ENCODE data around the gene TAPT1. TPM values are rescaled to one million over a fixed set of nuclear protein-coding genes. Genes with fewer than 3 reads are reported as not detected.

Gene TAPT1
- total RNA-seq, 1 experiment from 2014 or later, result 11.1 TPM

DNA sequence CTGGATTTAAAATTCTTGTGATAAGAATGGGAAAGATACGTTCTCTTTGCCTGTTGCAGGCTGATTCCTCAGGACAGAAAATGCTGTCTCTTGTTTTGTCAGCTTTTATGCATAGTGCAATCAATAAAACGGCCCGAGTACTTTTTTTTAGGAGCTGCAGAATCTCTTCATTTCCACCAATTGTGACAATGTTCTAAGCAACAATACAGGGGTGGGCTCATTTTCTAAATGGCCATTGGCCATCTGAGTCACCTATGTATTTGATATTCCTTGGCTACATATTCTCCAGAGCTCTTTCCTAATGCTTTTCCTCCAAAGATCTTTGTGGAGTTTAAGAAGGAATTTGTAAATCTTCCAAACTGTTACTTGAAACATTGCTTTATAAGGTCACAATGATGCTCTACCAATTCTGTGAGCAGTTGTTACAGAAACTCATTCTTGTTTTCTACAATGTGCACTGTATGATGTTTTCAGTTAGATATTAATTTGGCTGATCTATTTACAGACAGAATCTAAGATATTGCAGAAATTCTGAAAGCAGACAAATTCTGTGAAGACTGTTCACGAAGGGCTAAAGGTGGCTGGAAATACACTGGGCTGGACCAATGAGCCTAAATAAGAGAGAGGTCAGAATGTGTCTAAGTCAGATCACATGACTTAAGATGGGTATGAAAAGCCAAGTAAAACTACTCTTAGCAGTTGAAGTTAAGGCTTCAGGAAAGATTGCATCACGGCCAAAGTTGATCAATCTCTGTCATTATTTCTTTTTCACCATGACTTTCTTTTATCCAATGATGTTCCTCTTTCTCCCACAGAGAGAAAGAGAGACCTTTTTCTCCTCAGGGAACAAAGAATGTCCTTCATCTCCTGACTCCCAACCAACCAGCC, 33.4 kb downstream of the TAPT1 start:
- no peaks in the 10 kb centered on the region for H3K79me2 ChIP-seq (ENCODE audit: insufficient read depth, low read length)
- Mint-ChIP-seq H3K4me3 (no peak overlapping the region), H3K9me3 (no peaks in the 10 kb centered on the region), H3K27me3 (ENCODE audit: low read depth) (no peaks in the 10 kb centered on the region), H3K27ac (peak overlapping the region in 2 of 3 experiments; percentile 33 to 77; a peak in 2 of 7 replicates), H3K4me1 (peaks cover 12 to 14% of the 10 kb centered on the region in 2 experiments), H3K36me3 (ENCODE audit: insufficient read depth in 1 of 3, low read depth in 3 of 3) (peaks cover 6 to 14% (median 7%) of the 10 kb centered on the region in 3 experiments; a peak in 5 of 7 replicates)
- H3T11ph ChIP-seq (ENCODE audit: low read length), result no peak overlapping the region
- no peak overlapping the region for H2BK15ac ChIP-seq (ENCODE audit: low read depth, low read length)
- H3K79me1 ChIP-seq (ENCODE audit: insufficient read depth, low read depth, low read length, poor library complexity, severe bottlenecking), result no peaks in the 10 kb centered on the region
- H3K23me2 ChIP-seq (ENCODE audit: insufficient read length, low read depth, low read length, poor library complexity, severe bottlenecking), result no peaks in the 10 kb centered on the region
- H3K4me1 ChIP-seq (ENCODE audit: insufficient read depth, low read length), result no peaks in the 10 kb centered on the region
- H2BK5ac ChIP-seq (ENCODE audit: insufficient read length, low read length), result no peak overlapping the region
- H3K4ac ChIP-seq (ENCODE audit: low read depth, low read length), result no peak overlapping the region
- no peak overlapping the region for H4K8ac ChIP-seq (replicated peaks; ENCODE audit: insufficient read length, low read depth, low read length)
- H2AK5ac ChIP-seq (ENCODE audit: insufficient read length, low read length), result no peak overlapping the region
- no peak overlapping the region for H2BK12ac ChIP-seq (ENCODE audit: insufficient read length, low read depth, low read length)
- WGBS (ENCODE audit: extremely low coverage, insufficient read length, low lambda C conversion rate), result no CpG with 5 or more reads among the region's 5 CpGs
- no peaks in the 10 kb centered on the region; the same call in 1 of the 2 replicates for H3K27me3 ChIP-seq (ENCODE audit: insufficient read depth, low read length)
- H3K9ac ChIP-seq (ENCODE audit: extremely low read depth, insufficient read length, low read length), result no peak overlapping the region
- no peak overlapping the region for H2AFZ ChIP-seq (ENCODE audit: low read length)
- H3K14ac ChIP-seq (ENCODE audit: insufficient read depth, low read length), result no peak overlapping the region
- H3K27ac ChIP-seq (ENCODE audit: insufficient read length, low read depth, low read length), result no peak overlapping the region
- no peak overlapping the region for H2BK20ac ChIP-seq (ENCODE audit: low read depth, low read length, poor library complexity, severe bottlenecking)
- no peak overlapping the region for H4K91ac ChIP-seq (ENCODE audit: insufficient read length, low read depth, low read length)
- H3K23ac ChIP-seq (ENCODE audit: insufficient read length, low read depth, low read length), result no peak overlapping the region
- no peak overlapping the region for H4K5ac ChIP-seq (ENCODE audit: insufficient read length, low read depth, low read length)
- H4K20me1 ChIP-seq (ENCODE audit: control insufficient read depth, insufficient read depth, insufficient read length), result peaks cover 4% of the 10 kb centered on the region
- H3K56ac ChIP-seq (ENCODE audit: insufficient read length, low read depth, low read length), result no peak overlapping the region
- no peak overlapping the region for H2BK120ac ChIP-seq (ENCODE audit: low read depth, low read length, poor library complexity, severe bottlenecking)
- H3K4me2 ChIP-seq (ENCODE audit: insufficient read depth, insufficient read length, low read length), result no peak overlapping the region
- no peak overlapping the region for H3K18ac ChIP-seq (ENCODE audit: insufficient read length, low read depth, low read length)
- no peak for DNase-seq
- H3K9me3 ChIP-seq (ENCODE audit: control insufficient read depth, low read depth, low read length), result no peaks in the 10 kb centered on the region
- TF ChIP-seq, protein P1, sequence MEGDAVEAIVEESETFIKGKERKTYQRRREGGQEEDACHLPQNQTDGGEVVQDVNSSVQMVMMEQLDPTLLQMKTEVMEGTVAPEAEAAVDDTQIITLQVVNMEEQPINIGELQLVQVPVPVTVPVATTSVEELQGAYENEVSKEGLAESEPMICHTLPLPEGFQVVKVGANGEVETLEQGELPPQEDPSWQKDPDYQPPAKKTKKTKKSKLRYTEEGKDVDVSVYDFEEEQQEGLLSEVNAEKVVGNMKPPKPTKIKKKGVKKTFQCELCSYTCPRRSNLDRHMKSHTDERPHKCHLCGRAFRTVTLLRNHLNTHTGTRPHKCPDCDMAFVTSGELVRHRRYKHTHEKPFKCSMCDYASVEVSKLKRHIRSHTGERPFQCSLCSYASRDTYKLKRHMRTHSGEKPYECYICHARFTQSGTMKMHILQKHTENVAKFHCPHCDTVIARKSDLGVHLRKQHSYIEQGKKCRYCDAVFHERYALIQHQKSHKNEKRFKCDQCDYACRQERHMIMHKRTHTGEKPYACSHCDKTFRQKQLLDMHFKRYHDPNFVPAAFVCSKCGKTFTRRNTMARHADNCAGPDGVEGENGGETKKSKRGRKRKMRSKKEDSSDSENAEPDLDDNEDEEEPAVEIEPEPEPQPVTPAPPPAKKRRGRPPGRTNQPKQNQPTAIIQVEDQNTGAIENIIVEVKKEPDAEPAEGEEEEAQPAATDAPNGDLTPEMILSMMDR (conservative IDR thresholded peaks at IDR 0.05), result no peak
